ENCODE measurements around the gene POLR3F.
"Not testable (repeated sequence)": the region's sequence is repeated elsewhere in the genome, so short reads cannot be mapped to it uniquely, and the experiment has no call there.

The POLR3F gene

GRCh38 chr20:18466894-18467730, at the start of gene POLR3F, which contains the start of gene DZANK1:
TSS of gene POLR3F (plus strand) at chr20:18467390. CDS start at chr20:18467507, 117 bp downstream.
TSS of gene DZANK1 (minus strand) at chr20:18467030. CDS start at chr20:18465358, 1,672 bp downstream.
- DNase-seq = peak; percentile 94

DNA sequence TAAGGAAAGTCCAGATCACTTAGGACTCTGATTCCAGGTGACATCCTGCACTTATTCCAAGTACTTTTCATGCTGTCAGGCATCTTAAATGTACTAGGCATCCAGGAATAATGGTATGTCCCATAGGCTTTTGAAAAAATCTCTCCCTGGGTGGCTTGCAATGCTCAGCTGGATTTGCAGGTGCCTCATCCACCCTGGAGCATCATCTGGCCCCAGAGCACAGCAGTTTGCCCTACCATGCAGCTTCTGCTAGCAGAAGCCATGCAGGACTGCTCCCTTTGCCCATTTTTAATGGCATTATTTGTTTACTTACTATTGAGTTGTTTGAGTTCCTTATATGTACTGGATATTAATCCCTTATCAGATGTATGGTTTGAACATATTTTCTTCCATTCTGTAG, 45.6 kb upstream of the POLR3F start:
- no peak for DNase-seq

DNA sequence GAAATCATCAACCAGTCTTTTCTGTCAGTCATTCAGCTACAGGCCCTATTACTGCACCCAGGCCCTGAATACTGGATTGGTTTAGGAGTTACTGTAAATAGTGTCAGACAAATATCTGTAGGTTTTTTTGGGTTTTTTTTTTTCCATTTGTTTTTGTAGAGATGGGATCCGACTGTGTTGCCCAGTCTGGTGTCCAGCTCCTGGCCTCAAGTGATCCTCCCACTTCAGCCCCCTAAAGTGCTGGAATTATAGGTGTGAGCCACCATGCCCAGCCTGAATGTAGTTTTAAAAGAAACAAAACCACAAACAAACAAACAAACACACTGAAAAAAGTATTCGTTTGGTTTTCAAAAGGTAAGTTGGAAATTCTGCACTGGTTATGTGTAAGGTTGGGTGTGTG, 40.0 kb upstream of the POLR3F start:
- DNase-seq = no peak

- no peak for DNase-seq
Observed at GRCh38 chr20:18428490-18429173, 38.6 kb upstream of the POLR3F start.

GRCh38 chr20:18430172-18430826, 36.9 kb upstream of the POLR3F start:
- DNase-seq = no peak

GRCh38 chr20:18431206-18431605, 36.0 kb upstream of the POLR3F start:
- no peak for DNase-seq

GRCh38 chr20:18436847-18437246, 30.3 kb upstream of the POLR3F start:
- DNase-seq = no peak

GRCh38 chr20:18440403-18440802, 26.8 kb upstream of the POLR3F start:
- DNase-seq = no peak

GRCh38 chr20:18443886-18444285, 23.3 kb upstream of the POLR3F start:
- no peak for DNase-seq

DNA sequence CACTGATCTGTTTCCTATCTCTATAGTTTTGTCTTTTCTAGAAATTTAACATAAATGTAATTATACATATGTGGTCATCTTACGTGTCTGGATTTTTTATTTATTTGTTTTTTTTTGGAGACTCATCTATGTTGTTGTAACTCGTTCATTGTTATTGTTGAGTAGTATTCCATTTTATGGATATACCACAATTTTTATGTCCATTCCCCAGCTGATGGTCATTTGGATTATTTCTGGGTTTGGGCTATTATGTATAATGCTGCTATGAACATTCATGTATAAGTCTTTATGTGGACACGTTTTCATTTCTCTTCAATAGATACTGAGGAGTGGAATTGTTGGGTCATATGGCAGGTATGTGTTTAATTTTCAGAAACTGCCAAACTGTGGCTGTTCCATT, 10.6 kb upstream of the POLR3F start:
- DNase-seq = no peak

- no peak for DNase-seq
Observed at GRCh38 chr20:18465536-18466200, 1.5 kb upstream of the POLR3F start.

- no peak for DNase-seq
Observed at GRCh38 chr20:18466574-18466893, 656 bp upstream of the POLR3F start.

DNA sequence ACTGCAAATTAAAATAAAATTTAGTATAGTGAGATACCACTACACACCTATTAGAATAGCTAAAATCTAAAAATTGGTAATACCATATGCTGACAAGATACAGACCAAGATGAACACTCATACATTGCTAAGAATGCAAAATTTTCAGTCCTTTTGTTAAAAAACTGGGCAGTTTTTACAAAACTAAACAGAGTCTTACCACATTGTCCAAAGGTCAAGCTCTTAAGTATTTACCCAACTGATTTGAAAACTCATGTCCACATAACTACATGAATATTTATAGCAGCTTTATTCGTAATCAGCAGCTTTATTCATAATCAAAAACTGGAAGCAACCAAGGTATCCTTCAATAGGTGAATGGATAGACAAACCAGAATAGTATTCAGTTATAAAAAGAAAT, 10.0 kb downstream of the POLR3F start:
- DNase-seq = no peak

DNA sequence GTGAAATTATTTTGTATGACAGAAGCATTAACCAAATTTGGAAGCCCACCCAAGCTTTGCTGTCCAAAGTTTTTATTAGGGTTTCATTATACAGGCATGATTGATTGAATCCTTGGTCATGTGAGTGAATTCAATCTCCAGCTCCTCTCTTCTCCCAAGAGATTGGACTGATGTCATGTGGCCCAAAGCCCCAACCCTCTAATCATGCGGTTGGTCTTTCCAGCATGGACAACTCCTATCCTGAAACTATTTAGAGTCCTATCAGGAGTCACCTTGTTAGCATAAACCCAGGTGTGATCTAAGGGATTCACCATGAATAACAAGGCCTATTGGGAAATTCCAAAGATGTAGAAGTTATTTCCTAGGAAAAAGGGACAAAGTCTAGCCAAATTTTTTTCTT, 10.6 kb downstream of the POLR3F start:
- DNase-seq = no peak

DNA sequence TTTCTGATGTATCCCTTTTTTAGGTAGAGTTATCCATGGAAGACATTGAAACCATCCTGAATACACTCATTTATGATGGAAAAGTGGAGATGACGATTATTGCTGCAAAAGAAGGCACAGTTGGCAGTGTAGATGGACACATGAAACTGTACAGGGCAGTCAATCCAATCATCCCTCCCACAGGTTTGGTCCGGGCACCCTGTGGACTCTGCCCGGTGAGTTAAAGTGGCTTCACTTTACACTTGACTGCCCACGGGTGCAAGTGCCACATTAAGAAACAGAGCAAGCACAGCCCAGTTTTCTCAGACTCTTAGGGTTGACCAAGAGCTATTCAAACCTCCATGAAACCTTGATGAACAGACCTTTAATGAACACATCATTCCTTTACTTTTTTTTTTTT, 14.4 kb downstream of the POLR3F start:
- DNase-seq = no peak

DNA sequence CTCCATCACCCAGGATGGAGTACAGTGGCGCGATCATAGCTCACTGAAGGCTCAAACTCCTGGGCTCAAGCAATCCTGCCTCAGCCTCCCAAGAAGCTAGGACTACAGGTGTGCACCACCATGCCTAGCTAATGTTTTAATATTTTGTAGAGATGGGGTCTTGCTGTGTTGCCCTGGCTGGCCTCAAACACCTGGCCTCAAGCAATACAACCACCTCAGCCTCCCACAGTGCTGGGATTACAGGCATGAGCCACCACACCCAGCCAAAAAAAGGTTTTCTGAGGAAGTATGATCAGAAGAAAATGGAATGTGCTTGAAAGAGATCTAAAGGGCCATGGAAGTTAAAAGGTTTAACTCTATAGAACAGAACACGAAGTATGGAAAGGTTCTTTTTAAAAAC, 21.1 kb downstream of the POLR3F start:
- DNase-seq = no peak

DNA sequence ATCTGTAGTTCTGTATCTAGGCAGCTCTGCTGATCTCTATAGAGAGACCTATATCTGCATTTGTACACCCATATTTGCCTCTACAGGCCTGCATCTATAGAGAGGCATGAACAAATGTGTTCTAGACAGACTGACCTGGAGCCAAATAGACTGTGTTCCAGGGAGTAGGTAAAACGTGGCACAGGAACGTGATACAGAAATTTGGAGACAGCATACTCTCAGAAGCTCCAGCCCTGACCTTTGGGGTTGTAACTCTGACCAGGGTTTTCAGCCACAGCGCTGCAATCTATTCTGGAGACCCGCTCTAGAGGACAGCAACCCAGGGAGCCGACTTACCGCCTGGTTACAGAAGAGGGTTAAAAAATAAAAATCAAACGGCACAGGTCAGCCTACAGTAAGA, 28.9 kb downstream of the POLR3F start:
- no peak for DNase-seq

- DNase-seq = peak; percentile 79
Observed at GRCh38 chr20:18496740-18497592, 29.8 kb downstream of the POLR3F start, which contains the start of gene RBBP9. TSS of gene RBBP9 (minus strand) at chr20:18497225. CDS start at chr20:18497167, 58 bp downstream.

DNA sequence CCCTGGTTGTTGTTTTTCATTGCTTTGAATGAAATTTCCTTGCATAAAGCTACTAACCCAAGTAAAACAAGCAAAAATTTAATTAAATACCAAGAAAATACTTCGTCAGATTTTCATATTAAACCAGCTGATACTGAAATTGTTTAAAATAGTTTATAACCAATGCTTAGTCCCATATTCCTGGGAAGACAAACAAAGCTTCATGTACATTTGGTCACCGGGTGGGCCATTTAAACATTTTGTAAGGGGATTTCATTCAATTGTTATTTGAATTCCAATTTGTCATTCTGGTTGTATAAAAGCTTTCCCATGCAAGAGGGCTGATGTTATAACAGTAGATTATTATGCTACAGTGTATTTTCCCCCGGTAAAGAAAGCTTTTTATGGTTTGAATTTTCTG, 30.4 kb downstream of the POLR3F start:
- DNase-seq = no peak

DNA sequence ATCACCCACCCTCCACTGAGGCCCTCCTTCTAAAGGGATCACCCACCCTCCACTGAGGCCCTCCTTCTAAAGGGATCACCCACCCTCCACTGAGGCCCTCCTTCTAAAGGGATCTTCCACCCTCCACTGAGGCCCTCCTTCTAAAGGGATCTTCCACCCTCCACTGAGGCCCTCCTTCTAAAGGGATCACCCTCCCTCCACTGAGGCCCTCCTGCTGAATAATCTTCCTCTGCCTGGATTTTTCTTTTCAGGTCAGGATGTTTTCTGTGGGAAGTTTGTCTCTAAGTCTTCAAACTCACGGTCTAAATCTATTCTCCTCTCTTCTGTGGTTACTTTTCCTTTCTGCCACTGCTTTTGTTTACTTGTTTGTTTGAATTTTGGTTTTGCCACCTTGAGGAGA, 34.5 kb downstream of the POLR3F start:
- DNase-seq = not testable (repeated sequence)

GRCh38 chr20:18504479-18505060, 37.4 kb downstream of the POLR3F start:
- DNase-seq = no peak

DNA sequence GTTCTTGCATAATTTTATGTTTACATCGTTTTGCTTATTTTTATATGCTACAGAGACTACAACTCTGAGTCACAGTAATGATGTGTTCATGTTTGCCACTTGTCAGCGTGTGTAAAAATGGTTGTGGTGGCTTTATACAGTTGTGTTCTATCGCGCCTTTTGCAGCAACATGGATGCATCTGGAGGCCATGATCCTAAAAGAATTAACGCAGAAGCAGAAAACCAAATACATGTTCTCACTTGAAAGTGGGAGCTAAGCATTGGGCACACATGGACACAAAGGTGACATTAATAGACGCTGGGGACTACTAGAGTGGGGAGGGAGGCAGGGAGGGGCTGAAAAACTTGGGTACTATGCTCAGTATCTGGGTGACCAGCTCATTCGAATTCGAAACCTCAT, 39.6 kb downstream of the POLR3F start:
- peak; percentile 6 for DNase-seq
